M059J (cell line): Measurements from ENCODE around the gene SSH3. TPM values are rescaled to one million over a fixed set of nuclear protein-coding genes. Genes with fewer than 3 reads are reported as not detected.

Source experiments
- DNase-seq: peaks from one replicate; pipeline ENCODE4 v3.0.0-alpha.2; 2012; ENCODE audit warnings: low read depth
- total RNA-seq: library from RNA; depleted of rRNA; stranded (reverse); fragments of >200 nt; shearing (Covaris generic); gene quantifications from 2 replicates; pipeline ENCODE4 v1.2.3, GENCODE V29; 2014

SSH3 gene
- total RNA-seq, 1 experiment from 2014 or later = 18.4 TPM

GRCh38 chr11:67292671-67293070 is 10.7 kb upstream of the SSH3 start:
- DNase-seq = no peak

GRCh38 chr11:67293090-67293489 is 10.2 kb upstream of the SSH3 start:
- peak; percentile 82 for DNase-seq

DNA sequence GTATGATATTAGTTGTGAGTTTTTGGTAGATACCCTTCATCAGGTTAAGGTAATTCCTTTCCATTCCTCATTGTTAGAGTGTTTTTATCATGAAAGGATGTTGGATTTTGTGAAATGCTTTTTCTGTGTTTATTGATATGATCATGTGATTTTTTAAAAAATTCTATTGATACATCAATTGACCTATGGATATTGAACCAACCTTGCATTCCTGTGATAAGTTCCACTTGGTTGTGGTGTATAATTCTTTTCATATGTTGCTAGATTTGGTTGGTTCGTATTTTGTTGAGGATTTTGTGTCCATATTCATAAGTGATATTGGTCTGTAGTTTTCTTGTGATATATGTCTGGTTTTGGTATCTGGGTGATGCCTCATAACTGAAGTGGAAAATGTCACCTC is 7.5 kb upstream of the SSH3 start:
- DNase-seq = no peak

GRCh38 chr11:67298786-67299185 is 4.5 kb upstream of the SSH3 start:
- DNase-seq = no peak

DNA sequence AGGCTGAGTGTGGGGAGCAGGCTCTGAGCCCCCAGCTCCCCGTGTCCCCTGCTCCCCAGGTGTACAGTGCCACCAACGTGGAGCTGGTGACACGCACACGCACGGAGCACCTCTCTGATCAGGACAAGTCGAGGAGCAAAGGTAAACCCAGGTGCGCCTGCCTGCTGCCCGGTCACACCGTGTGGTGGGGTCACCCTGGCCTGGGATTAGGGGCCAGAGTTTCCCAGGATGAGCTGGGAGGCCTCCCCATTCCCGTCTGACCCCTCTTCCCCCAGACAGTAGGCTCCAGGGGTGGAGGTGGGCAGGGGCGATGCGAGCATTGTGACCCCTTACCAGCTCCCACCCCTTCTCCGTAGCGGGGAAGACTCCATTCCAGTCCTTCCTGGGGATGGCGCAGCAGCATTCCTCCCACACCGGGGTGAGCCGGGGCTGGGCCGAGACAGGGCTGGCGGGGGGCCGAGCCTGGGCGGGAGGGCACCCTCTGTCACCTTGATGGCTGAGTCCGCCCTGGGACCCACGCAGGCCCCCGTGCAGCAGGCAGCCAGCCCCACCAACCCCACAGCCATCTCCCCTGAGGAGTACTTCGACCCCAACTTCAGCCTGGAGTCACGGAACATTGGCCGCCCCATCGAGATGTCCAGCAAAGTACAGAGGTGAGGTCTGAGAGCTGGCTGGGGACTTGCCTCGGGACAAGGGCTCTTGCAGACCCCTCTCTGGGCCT is 3.7 kb upstream of the SSH3 start:
- DNase-seq = no peak

- no peak for DNase-seq
These were observed 3.0 kb upstream of the SSH3 start for GRCh38 chr11:67300256-67300755.

DNA sequence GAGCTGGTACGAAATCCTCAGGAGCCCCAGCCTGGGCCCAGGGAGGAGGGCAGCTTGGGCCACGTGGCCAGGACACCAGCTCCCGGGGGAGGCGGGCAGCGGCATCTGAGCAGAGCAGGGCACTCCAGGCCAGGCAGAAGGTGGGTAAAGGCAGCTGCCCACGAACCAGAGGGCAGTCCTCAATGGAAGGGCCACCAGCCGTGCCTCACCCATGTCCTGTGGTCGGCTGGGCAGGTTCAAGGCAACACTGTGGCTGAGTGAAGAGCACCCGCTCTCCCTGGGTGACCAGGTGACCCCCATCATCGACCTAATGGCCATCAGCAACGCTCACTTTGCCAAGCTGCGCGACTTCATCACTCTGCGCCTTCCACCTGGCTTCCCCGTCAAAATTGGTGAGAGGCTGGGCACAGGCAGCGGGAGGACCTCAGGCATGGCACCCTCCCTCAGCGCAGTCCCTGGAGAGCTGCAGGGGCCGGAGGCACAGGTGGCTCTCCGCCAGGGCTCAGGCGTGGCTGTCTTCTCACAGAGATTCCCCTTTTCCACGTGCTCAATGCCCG is 2.5 kb upstream of the SSH3 start:
- DNase-seq = no peak

DNA sequence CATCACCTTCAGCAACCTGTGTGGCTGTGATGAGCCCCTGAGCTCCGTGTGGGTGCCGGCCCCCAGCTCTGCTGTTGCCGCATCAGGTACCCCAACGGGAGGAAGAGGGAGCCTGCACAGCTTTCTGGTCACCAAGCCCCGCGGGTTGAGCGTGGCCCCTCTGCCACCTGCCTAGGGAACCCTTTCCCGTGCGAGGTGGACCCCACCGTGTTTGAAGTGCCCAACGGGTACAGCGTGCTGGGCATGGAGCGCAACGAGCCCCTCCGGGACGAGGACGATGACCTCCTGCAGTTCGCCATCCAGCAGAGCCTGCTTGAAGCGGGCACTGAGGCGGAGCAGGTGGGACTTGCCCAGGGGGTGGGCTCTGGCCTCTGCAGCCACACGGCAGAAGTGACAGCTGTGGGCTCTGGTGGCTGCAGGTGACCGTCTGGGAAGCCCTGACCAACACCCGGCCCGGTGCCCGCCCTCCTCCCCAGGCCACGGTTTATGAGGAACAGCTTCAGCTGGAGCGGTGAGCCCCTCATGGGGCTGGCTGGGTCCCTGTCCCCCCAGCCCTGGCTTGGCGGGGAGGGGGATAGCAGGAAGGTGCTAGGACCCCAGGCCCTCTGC is 1.9 kb upstream of the SSH3 start:
- no peak for DNase-seq

DNA sequence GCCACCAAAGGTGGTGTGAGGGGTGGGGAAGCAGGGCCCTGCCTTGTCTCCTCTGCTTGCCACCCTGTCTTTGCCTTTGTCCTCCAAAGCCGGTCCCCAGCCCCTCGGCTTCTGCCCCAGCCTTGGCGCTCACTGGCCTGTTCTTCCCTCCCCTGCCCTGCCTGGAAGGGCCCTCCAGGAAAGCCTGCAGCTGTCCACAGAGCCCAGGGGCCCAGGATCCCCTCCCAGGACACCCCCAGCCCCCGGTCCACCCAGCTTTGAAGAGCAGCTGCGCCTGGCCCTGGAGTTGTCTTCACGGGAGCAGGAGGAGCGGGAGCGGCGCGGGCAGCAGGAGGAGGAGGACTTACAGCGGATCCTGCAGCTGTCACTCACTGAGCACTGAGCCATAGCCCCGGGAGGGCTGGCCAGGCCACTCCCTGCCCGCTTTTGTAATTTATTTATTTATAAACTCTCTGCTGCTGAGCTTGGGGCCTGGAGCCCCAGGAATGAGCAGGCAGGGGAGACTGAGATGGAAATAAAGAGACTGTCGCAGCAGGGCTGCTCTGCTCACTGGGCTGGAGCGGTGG is 1.3 kb upstream of the SSH3 start:
- DNase-seq = peak; percentile 47

DNA sequence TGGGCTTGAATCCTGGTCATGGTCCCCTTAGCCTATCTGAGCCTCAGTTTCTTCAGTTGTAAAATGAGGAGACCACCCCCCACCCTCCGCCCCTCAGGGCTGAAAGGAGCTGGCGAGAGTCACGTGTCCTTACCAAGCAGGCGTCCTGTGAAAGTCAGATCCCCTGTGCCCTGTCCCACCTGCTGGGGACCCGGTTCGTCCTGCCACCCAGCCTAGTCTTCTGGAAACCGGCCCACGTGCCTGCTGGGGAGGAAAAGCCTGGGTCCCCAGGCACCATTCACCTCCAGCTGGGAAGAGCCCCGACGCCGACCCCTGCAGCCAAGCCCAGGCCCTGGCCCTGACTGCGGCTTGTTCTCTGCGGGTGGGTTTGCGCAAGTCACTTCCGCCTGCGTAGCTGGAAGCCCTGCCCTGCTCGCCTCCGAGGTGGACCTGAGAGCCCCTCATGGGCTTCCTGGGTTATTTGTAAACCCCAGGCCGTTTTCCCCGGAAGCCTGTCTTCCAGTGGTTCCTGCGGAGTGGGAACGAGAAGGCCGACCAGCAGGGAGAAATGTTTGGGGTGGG is 679 bp upstream of the SSH3 start:
- DNase-seq = no peak

GRCh38 chr11:67303835-67304411 is 593 bp downstream of the SSH3 start:
- peak; percentile 45 for DNase-seq

DNA sequence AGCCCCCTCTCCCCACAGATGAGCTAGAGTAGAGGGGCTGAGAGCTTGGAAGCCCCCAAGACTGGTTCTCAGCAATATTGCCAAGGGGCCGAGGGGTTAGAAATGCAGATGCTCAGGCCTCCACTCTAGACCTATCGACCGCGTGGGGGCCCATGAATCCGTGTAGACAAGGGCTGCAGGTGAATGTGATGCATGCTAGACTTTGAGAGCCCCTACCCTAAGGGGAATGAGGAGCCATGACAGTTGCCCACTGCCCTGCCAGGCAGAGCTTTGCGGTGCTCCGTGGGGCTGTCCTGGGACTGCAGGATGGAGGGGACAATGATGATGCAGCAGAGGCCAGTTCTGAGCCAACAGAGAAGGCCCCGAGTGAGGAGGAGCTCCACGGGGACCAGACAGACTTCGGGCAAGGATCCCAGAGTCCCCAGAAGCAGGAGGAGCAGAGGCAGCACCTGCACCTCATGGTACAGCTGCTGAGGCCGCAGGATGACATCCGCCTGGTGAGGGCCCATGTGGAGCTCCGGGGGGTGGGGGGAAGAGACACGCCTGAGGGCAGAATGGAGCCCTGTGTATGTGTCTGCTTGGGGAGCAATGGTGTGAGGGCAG is 1.3 kb downstream of the SSH3 start:
- DNase-seq = no peak

GRCh38 chr11:67306769-67307544 is 3.6 kb downstream of the SSH3 start:
- DNase-seq = no peak

DNA sequence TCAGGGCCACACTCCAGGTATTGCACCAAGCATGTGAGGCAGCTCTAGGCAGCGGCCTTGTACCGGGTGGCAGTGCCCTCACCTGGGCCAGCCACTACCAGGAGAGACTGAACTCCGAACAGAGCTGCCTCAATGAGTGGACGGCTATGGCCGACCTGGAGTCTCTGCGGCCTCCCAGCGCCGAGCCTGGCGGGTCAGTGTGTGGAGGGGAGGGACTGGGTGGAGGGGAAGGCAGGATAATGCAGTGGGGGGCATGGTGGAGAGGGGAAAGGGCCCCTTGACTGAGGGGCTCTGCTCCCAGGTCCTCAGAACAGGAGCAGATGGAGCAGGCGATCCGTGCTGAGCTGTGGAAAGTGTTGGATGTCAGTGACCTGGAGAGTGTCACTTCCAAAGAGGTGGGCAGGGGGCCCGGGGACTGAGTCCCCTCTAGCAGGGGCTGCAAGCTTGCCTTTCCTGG is 4.2 kb downstream of the SSH3 start:
- no peak for DNase-seq

- DNase-seq = no peak
These were observed 4.9 kb downstream of the SSH3 start for GRCh38 chr11:67308031-67308866.

DNA sequence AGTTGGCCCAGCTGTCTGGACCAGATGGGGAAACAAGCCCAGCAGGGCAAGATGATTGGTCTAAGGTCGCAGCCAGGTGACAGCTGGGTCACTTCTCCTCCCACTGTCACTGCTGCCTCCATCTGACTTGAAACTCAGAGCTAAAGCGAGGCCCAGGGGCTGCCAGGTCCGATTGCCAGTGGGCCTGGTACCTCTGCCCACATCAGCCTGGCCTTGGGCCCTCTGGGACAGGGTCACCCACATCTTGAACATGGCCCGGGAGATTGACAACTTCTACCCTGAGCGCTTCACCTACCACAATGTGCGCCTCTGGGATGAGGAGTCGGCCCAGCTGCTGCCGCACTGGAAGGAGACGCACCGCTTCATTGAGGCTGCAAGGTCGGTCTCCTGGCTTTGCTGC is 5.8 kb downstream of the SSH3 start:
- DNase-seq = no peak

GRCh38 chr11:67309661-67310061 is 6.3 kb downstream of the SSH3 start:
- DNase-seq = no peak

DNA sequence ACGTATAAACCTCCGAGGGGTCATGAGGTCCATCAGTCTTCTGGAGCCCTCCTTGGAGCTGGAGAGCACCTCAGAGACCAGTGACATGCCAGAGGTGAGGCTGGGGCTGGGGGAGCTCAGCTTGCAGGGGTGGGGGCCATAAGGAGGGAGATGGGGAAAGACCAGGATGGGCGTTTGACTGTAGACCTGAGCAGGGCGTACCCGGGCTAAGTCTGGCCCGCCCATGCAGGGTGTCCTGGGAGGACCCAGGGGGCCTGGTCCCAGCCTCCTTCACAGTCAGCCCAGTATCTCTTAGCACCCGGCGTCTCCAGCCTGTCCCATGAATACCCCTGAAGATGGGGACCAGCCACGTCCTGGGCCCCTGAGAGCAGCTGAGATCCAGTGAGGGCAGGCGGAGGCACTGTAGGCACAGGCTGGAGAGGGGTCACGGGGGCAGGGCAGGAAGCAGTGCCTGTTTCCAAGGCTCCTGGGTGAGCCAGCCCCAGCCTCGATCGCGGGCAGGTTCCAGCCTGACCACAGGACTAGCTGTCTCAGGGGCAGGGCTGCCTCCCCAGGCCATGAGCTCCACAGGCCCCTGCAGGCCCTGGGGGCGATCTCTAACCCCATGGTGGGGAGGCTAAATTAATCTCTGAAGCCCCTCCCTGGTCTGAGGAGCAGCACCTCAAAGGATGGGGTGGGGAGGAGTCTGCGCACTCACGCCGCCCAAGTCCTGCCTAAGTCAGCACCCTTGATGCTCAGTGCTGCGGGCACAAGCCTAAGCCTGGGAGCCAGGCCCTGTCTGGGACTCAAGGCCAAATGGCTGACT is 7.1 kb downstream of the SSH3 start:
- no peak for DNase-seq

DNA sequence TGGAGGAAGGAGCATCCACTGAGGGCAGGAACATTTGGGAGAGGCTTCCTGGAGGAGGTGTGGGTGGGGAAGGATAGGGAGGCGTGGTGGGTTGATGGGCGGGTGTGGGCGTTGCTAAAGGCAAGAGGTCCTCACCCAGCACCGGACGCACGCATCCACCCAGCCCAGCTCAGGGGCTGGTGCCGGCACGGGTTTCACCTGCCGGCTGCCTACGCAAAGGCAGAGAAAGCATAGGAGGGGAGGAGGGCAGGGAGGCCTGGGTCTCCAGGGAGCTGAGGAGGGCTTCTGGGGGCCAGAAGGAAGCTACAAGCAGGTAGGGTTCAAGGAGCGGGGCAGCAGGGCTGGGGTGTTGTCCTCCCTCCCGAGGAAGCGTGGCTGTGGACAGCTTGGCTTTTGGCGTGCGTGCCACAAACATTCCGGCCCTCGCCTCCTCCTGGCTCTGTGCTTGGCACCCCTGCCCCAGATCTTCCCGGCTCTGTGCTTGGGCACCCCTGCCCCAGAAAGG is 7.8 kb downstream of the SSH3 start:
- no peak for DNase-seq
